ENCODE results near the gene PIP4K2B. TPM values are rescaled to one million over a fixed set of nuclear protein-coding genes. Genes with fewer than 3 reads are reported as not detected.
A peak's percentile ranks its signal among the peaks of the same experiment; 100 is the strongest.

PIP4K2B gene
- total RNA-seq, 4 donors from 2014 or later = 15.3 to 63.5 (median 23.5) TPM

DNA sequence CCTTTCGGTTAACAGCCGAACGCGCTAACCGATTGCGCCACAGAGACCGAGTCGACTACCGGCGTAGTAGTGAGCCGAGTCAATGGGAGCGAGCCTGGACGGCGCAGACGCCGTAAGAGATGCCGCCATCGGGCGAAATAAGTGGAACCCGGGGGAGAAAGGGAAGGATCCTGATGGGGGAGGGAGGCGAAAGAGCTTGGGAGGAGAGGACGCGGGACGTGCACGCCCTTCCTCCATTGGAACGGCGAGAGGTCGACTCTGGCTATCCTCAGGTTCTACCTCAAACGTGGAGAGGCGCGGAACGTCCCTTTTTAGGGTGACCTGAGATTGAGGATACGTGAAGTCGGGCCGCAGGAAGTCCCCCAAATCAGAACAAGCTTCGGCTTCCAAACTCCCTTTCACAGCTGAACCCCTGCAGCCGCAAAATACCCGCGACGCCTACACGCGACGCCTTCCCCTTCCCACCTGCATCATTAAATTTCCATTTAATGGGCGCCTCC lies 47.5 kb downstream of the PIP4K2B start:
- in situ Hi-C loops (cut with MboI; ENCODE audit: low pct_ligation_motif_present in 1 of 4, low pct_unique_long_range_greater_than_20kb in 1 of 4, low sequenced_read_pairs in 3 of 4) (no loop called here), intact Hi-C loops (cut with DNase I; ENCODE audit: low total_unique reads) (no loop called here)
- Histone ChIP-seq H3K27ac (peak overlapping the region; percentile 88 to 96 (median 89)), H3K4me3 (peak overlapping the region; percentile 39 to 95 (median 82)), H3K27me3 (no peaks in the 10 kb centered on the region), H3K9me3 (no peaks in the 10 kb centered on the region), H3K4me1 (peaks cover 3 to 59% (median 43%) of the 10 kb centered on the region in 4 donors), H3K36me3 (peaks cover 0 to 19% (median 5%) of the 10 kb centered on the region in 4 donors)
- peak; percentile 88 for DNase-seq
- TF ChIP-seq POLR2AphosphoS5 (IDR thresholded peaks at IDR 0.05) = peak in 2 of 3 donors; percentile 11 to 27
- no peak for TF ChIP-seq POLR2A (IDR thresholded peaks at IDR 0.05)
- 0 to 1% methylated on average over 27 to 44 of the region's 44 CpGs for WGBS, 2 donors (ENCODE audit: low coverage in 1 of 2)

DNA sequence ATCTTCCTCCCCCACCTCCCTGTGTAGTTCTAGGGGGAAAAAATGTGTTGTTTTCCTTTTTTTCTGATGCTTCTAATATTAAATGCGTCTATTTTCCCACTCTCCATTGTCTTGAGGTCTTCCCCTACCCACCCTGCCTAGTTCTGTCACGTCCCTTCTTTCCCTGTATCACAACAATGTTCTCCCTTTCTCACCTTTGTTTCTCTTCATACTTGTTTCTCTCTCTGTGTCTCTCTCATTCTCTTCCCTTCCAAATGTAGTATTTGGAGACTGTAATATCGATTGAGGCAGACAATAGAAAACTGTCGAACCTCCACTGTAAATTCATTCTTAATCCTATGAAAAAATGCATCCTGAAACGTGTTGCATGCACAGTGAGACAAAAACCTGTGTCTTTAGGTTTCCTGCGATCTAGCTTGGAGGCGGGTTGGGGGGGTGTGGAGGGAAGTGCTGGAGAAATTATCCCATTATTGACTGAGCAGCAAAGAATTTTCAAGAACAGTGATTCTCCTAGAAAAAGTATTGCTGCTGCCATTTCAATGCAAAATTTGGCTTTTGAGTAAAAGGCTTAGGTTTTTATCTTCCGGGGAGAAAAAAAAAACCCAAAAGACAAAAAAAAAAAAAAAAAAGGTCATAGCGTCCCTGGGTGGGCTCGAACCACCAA lies 48.1 kb downstream of the PIP4K2B start:
- in situ Hi-C loops (cut with MboI; ENCODE audit: low pct_ligation_motif_present in 1 of 4, low pct_unique_long_range_greater_than_20kb in 1 of 4, low sequenced_read_pairs in 3 of 4) (no loop called here), intact Hi-C loops (cut with DNase I; ENCODE audit: low total_unique reads) (no loop called here)
- no peaks in the 10 kb centered on the region for H3K9me3 ChIP-seq
- H3K36me3 ChIP-seq = peaks cover 0 to 14% (median 3%) of the 10 kb centered on the region in 4 donors
- 4 to 5% methylated on average over 9 to 10 of the region's 10 CpGs for WGBS, 2 donors (ENCODE audit: low coverage in 1 of 2)
- peak overlapping the region; percentile 88 to 96 (median 89) for H3K27ac ChIP-seq
- peak overlapping the region in 3 of 4 donors; percentile 76 to 95 (median 87) for H3K4me3 ChIP-seq
- no peak for DNase-seq
- no peak for TF ChIP-seq CTCF (IDR thresholded peaks at IDR 0.05)
- no peaks in the 10 kb centered on the region for H3K27me3 ChIP-seq
- H3K4me1 ChIP-seq = peaks cover 9 to 65% (median 49%) of the 10 kb centered on the region in 4 donors

DNA sequence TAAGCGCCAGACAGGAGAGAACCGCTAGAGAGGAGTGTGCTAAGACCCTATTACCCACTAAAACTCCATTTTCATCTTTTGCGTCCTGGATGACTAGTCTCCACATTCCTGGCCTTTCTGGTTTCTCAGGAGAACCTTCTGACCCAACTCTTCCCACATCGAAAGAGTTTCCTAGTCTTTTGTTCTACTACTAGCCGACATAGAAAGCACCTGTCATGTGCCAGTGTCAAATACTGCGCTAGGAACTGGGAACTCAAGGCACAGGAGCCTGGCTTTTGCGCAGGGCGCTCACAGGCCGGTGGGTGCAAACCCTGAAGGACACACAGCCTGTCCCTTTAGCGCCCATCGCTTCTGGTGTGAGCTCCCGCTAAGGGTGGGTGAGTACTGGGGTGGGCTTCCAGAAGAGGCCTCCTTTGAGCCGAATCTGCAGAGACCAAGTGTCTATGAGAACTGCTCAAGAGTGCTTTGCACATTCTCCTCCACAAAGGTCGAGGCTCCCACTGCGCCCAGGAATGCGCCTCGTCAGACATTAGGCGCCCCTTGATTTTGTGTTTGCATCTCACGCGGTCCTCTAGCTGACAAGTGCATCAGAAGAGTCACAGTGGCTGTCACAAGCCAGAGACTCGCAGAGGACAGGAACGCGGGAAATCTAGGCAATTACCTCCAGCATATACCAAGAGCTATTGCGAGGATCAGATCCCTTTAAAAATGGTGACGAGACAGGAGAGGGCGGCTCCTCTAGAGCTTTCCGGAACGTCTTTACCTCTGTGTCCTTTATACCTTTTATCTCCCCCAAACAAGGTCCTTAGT lies 48.8 kb downstream of the PIP4K2B start:
- H3K4me3 ChIP-seq = peak overlapping the region in 3 of 4 donors; percentile 76 to 95 (median 87)
- H3K4me1 ChIP-seq = peaks cover 10 to 73% (median 50%) of the 10 kb centered on the region in 4 donors
- in situ Hi-C loops (cut with MboI; ENCODE audit: low pct_ligation_motif_present in 1 of 4, low pct_unique_long_range_greater_than_20kb in 1 of 4, low sequenced_read_pairs in 3 of 4) (no loop called here), intact Hi-C loops (cut with DNase I; ENCODE audit: low total_unique reads) (no loop called here)
- no peak for DNase-seq
- H3K27me3 ChIP-seq = no peaks in the 10 kb centered on the region
- H3K27ac ChIP-seq = peak overlapping the region; percentile 88 to 96 (median 89)
- H3K9me3 ChIP-seq = no peaks in the 10 kb centered on the region
- WGBS, 2 donors (ENCODE audit: low coverage in 1 of 2) = 6 to 34% methylated on average over 5 to 28 of the region's 28 CpGs
- no peak for TF ChIP-seq EP300 (IDR thresholded peaks at IDR 0.05; ENCODE audit: low read depth)
- no peak for TF ChIP-seq POLR2AphosphoS5 (IDR thresholded peaks at IDR 0.05)
- TF ChIP-seq CTCF (IDR thresholded peaks at IDR 0.05) = no peak
- no peak for TF ChIP-seq POLR2A (IDR thresholded peaks at IDR 0.05)
- peaks cover 0 to 9% (median 0%) of the 10 kb centered on the region in 4 donors for H3K36me3 ChIP-seq

DNA sequence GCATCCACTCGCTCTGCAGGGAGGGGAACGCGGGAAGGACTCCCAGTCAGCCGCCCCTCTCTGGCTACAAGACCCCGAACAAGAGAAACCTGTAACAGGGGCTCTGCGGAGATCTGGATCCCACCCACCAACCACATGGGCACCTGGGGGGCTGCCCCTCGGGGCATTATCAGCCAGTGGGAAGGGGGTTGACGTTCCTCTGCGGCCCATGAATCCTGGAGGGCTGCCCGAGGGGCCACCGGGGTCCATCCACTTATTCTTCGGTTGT lies 49.4 kb downstream of the PIP4K2B start:
- in situ Hi-C loops (cut with MboI; ENCODE audit: low pct_ligation_motif_present in 1 of 4, low pct_unique_long_range_greater_than_20kb in 1 of 4, low sequenced_read_pairs in 3 of 4) = no loop called here
- H3K4me1 ChIP-seq = peaks cover 10 to 74% (median 50%) of the 10 kb centered on the region in 4 donors

More for the DNA sequence above, 49.4 kb downstream of the PIP4K2B start:
- peak overlapping the region; percentile 52 to 95 (median 61) for H3K4me3 ChIP-seq
- no peak for DNase-seq
- H3K27me3 ChIP-seq = no peaks in the 10 kb centered on the region
- intact Hi-C loops (cut with DNase I; ENCODE audit: low total_unique reads) = no loop called here
- TF ChIP-seq EP300 (IDR thresholded peaks at IDR 0.05; ENCODE audit: low read depth) = no peak
- no peaks in the 10 kb centered on the region for H3K9me3 ChIP-seq
- WGBS, 2 donors (ENCODE audit: low coverage in 1 of 2) = 18% methylated on average over 12 of the region's 12 CpGs; no CpG with 5 or more reads in 1 of the 2 donors
- H3K27ac ChIP-seq = peak overlapping the region; percentile 88 to 96 (median 89)
- peaks cover 0 to 9% (median 0%) of the 10 kb centered on the region in 4 donors for H3K36me3 ChIP-seq
